GM12892 (cell line): ENCODE data around the gene ANO9.

Source experiments
- DNase-seq: peaks from one replicate; pipeline ENCODE4 v3.0.0; 2011; ENCODE audit not compliant: insufficient read length
- FAIRE-seq: peaks from 2 replicates; lab custom pipeline; 2011; peaks lifted over from hg19 to GRCh38; lab: Jason Lieb, UNC
- POLR2A ChIP-seq: IDR thresholded peaks from 2 replicates; pipeline ENCODE4 v1.6.1; 2011; ENCODE audit warnings: low read depth, low read length, control low read depth
- POLR2AphosphoS5 ChIP-seq: IDR thresholded peaks from 2 replicates; pipeline ENCODE4 v1.6.1; 2011; ENCODE audit warnings: low read depth, low read length, control low read depth
- TAF1 ChIP-seq: IDR thresholded peaks from 2 replicates; pipeline ENCODE4 v1.6.1; 2011; ENCODE audit warnings: low read depth, mild to moderate bottlenecking, control low read depth, low read length, borderline replicate concordance

Gene ANO9

DNA sequence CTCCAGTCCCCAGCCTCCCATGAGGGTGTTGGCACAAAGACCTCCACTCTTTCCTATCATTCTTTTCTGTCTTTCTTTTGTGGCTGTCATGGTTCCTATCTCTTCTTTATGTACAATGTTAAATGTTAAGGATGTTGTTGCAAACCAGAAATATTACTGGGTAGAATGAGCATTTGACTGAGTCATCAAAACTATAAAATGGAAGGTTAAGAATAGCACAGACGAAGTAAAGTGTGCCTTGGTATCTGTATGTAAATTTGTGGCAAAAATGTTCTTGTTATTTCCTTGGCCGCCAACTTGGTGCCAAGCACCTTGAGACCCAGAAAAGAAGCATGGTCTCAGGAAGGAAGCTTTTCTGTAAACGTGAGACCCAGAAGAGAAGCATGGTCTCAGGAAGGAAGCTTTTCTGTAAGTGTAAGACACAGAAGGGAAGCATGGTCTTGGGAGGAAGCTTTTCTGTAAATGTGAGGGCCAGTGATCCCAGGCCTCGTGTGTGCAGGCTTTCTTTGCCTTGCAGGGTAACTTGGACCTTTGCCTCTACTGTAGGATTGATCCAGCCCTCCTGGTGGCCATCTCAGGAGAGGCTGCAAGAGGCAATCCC lies 54.5 kb downstream of the ANO9 start:
- DNase-seq (no peak), FAIRE-seq (no peak)
- TF ChIP-seq POLR2A (no peak), POLR2AphosphoS5 (no peak), TAF1 (no peak)

DNA sequence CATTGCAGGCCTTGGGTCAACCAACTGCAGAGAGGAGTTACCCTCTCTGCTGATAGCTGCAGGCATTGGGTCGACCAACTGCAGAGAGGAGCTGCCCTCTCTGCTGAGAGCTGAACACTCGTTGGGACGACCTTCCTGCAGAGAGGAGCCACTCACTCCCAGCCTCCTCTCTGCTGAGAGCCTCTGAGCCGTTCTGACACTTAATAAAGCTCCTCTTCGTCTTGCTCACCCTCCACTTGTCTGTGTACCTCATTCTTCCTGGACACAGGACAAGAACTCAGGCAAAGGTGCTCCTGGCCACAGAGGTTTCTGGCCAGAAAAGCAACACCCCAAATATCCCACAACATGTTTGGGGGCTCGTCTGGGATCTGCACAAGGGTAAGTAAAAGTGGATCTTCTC lies 55.3 kb downstream of the ANO9 start:
- TF ChIP-seq TAF1 = no peak
- TF ChIP-seq POLR2A = no peak
- TF ChIP-seq POLR2AphosphoS5 = no peak
- FAIRE-seq (no peak), DNase-seq (no peak)

DNA sequence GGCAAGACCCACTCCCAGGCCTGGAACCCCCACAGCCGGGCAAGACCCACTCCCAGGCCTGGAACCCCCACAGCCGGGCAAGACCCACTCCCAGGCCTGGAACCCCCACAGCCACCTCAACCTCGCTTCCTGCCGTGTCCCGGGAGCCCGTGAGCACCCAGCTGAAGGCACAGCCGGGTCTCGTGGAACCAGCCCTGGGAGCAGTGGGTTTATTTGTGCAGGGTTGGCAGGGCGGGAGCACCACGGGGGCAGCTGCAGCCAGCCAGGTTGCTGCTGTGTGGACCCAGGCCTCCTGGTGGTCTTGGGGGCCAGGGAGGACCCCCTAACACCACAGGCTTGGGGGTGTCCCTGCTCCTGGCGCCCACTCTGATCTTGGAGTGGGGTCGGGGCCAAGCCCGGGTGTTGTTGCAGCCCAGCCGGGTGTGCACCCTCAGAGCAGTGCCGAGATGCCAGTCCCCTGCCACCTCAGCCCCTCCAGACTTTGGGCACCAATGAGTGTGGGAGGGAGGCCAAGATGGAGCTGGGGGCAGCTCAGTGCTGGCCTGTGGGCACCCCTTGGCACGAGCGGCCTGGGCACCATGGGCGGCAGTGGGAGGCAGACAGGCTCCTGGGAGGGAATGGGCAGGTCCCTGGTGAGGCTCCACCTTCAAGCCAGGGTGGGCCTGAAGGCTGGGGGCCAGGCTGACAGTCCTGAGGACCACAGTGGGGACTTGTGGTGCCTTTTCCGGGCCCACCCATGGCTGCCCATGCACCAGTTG lies 56.0 kb downstream of the ANO9 start:
- TF ChIP-seq POLR2A = no peak
- TF ChIP-seq TAF1 = no peak
- no peak for TF ChIP-seq POLR2AphosphoS5
- DNase-seq = no peak

DNA sequence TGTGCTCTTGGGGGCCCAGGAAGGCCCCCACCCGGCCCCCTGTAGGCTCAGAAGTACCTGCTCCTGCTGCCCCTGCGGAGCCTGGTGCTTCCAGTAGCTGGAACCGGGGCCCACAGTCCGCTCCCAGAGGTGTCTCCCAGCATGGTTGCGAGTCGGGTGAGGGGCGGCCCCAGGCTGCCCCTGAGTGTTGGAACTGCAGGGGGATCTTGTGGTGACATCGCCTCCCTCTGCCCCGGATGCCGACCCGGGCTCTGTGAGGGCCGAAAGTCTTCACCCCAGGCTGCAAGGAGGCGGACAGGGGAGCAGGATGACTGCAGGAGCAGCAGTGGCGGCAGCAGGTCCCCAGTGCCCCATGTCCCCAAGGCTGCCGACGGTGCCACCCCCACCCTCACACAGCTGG lies 57.3 kb downstream of the ANO9 start:
- no peak for DNase-seq
- TF ChIP-seq TAF1 (no peak), POLR2AphosphoS5 (no peak), POLR2A (no peak)
- FAIRE-seq = no peak

More for the DNA sequence above, 56.0 kb downstream of the ANO9 start:
- FAIRE-seq = no peak

DNA sequence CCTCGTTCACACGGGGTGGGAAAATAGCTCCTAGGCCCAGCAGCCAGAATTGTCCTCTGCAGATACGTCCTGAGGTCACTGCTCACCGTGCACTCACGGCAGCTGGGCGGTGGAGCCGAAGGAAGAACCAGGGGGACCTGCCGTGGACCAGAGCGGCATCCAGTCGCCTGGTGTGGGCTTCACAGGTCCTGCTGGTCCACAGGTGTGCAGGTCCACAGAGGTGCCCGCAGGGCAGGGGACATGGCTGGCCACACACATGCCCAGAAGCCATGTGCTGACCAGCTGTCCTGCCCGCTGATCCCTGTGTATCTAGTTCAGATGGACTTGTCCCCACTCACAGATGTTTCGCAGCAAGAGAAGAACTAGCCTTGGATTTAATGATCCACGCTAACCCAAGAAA lies 58.4 kb downstream of the ANO9 start:
- DNase-seq = no peak
- FAIRE-seq = no peak
- TF ChIP-seq TAF1 (no peak), POLR2A (no peak), POLR2AphosphoS5 (no peak)

DNA sequence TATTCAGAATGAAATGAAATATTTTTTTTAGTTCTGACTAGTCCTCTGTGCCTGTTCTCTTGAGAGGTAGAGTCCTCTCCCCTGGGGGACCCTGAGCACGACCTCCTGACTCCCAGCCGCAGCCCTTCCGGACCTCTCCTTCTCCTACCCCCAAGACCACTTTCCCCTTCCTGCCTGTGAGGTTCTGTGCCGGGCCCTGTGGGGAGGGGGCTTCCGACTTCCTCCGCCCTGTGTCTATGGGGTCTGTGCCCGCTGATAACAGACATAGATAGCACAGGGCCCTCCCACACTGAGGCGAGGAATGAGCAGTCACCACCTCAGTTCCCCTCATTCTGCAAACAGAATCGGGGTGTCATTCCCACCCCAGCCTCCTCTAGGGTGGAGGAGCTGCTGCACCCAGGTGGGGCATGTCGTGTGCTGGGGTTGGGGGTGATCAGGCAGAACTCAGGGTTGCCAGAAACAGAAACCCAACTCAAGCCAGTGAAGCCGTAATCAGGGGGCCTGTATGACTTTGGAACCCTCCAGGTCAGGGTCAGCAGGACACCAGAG lies 59.7 kb downstream of the ANO9 start:
- no peak for TF ChIP-seq TAF1
- TF ChIP-seq POLR2AphosphoS5 = no peak
- TF ChIP-seq POLR2A = no peak
- FAIRE-seq = no peak
- no peak for DNase-seq

DNA sequence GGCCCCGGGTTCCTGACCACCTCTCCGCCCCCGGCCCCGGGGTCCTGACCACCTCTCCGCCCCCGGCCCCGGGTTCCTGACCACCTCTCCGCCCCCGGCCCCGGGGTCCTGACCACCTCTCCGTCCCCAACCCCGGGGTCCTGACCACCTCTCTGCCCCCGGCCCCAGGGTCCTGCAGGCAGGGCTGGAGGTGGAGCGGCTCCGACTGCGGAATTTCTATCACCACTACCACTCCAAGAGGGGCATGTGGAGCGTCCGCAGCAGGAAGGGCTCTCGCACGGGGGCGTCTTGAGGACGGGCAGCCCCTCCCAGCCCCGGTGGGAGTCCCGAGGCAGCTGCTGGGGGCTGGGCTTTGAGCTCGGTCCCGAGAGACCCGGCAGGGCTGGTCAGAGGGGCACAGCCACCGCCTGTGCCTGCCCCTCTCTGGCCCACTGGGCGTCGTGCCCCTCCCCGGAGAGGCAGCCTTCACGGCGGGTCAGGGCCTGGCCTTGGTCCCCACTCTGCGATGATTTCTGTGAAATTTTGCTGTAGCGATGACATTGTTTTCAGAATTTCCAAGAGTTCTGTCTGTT lies 60.2 kb downstream of the ANO9 start:
- TF ChIP-seq TAF1 (no peak), POLR2AphosphoS5 (no peak), POLR2A (no peak)
- FAIRE-seq = no peak
- no peak for DNase-seq

DNA sequence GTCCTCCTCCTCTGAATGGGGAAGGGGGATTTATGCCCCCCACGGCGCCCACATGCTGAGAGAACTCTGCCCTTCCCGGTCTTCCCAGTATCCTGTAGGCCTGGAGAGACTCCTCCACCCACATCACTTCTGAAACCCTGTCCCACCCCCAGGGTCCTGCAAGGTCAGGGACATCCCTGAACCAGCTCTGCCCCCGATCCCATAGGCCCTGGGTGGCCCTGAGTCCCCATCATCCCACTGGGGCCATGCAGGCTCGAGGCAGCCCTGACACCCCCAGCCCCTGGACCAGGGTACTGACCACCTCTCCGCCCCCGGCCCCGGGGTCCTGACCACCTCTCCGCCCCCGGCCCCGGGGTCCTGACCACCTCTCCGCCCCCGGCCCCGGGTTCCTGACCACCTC lies 60.8 kb downstream of the ANO9 start:
- no peak for TF ChIP-seq POLR2AphosphoS5
- no peak for TF ChIP-seq TAF1
- TF ChIP-seq POLR2A = no peak
- DNase-seq = no peak
- no peak for FAIRE-seq

DNA sequence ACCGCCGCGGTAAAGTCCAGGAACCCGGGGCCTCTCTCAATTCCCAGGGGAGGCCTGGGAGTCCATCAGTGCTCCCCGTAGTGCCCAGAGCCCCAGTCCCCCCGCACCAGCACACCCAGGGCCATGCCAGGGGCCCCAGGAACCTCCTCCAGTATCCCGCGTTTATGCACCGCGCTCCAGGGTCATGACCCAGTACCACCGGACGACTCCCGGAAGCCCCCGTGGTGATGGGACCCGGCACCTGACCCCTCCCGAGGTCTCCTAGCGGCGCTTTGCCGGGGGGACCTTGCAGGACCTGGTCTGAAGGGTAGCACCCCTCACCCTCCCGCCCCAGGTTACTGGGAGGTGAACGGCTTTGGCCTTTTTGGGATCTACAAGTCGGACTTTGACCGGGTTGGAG lies 61.3 kb downstream of the ANO9 start:
- TF ChIP-seq POLR2AphosphoS5 = no peak
- TF ChIP-seq POLR2A = no peak
- DNase-seq (no peak), FAIRE-seq (no peak)

DNA sequence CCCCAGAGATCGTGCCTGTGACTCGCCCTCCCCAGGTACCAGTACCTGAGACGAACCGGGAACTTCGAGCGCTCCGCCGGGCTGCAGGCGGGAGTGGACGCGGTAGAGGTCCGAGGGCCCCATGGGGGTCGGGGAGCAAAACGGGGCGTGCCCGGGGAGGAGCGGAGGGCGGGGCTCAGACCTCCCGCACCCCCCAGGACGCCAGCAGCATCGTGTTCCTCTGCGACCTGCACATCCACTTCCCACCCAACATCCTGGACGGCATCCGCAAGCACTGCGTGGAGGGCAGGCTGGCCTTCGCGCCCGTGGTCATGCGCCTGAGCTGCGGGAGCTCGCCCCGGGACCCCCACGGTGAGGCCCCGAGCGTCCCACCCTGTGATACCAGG lies 61.7 kb downstream of the ANO9 start:
- TF ChIP-seq TAF1 (no peak), POLR2A (no peak), POLR2AphosphoS5 (no peak)
- DNase-seq (no peak), FAIRE-seq (no peak)

DNA sequence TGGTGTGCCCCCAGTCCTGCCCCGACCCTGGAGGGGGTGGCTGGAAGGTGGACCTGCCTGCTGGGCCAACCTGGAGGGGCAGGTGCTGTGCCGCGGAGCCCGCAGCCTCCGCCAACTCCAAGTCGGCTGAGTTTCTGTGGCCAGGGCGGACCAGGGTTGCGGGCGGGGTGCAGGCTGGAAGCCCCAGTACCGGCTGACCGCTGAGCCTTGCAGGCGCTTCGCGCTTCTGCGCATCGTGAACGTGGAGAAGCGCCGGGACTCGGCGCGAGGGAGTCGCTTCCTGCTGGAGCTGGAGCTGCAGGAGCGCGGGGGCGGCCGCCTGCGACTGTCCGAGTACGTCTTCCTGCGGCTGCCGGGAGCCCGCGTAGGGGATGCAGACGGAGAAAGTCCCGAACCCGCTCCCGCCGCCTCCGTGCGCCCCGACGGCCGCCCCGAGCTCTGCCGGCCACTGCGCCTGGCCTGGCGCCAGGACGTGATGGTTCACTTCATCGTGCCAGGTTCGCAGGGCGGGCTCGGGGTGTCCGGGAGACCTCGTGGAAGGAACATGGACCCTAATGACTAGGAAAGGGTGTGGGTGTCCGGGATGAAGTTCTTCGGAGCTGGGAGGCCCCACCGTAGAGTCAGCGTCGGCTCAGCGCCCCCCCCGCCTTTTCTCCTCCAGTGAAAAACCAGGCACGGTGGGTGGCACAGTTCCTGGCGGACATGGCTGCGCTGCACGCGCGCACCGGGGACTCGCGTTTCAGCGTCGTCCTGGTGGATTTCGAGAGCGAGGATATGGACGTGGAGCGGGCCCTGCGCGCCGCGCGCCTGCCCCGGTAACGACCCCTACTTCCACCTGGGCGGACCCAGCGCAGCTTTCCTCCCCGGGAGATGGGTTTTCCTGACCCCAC lies 62.4 kb downstream of the ANO9 start:
- TF ChIP-seq POLR2A (no peak), POLR2AphosphoS5 (no peak), TAF1 (no peak)
- DNase-seq = no peak
- FAIRE-seq = no peak
